Brain microvascular endothelial cell (primary cell): ENCODE results near the gene SUN2.

ENCODE experiments used
- DNase-seq: peaks from one replicate; pipeline ENCODE4 v3.0.0-alpha.2; 2020
- H3K27ac ChIP-seq: fragments of 250-450 bp; sonication (Bioruptor Pico); 2 replicates; pipeline ENCODE4 v1.5.1; 2020; ENCODE audit warnings: mild to moderate bottlenecking, moderate library complexity
- H3K27me3 ChIP-seq: fragments of 250-450 bp; sonication (Bioruptor Pico); replicated peaks from 2 replicates; pipeline ENCODE4 v1.5.1; 2020; ENCODE audit warnings: mild to moderate bottlenecking
- H3K36me3 ChIP-seq: fragments of 250-450 bp; sonication (Bioruptor Pico); replicated peaks from 2 replicates; pipeline ENCODE4 v1.5.1; 2020; ENCODE audit warnings: mild to moderate bottlenecking
- H3K4me3 ChIP-seq: 2 replicates; pipeline ENCODE4 v1.5.1; 2011; ENCODE audit warnings: low read depth, mild to moderate bottlenecking, control low read depth, low read length, moderate library complexity
- CTCF ChIP-seq: IDR thresholded peaks from 2 replicates; pipeline ENCODE4 v1.5.1; 2011; ENCODE audit warnings: low read depth, mild to moderate bottlenecking, moderate library complexity, low read length, control low read depth, inconsistent platforms; ENCODE audit errors: missing control alignments
- in situ Hi-C: cut with HindIII; loops from 2 replicates; pipeline ENCODE4 v1.10.0; 2017; ENCODE audit warnings: low sequenced_read_pairs, low pct_ligation_motif_present

Gene SUN2

GRCh38 chr22:38731703-38732161 lies 24.1 kb downstream of the SUN2 start:
- H3K36me3 ChIP-seq: peaks cover 74% of the 10 kb centered on the region
- TF ChIP-seq CTCF: no peak
- DNase-seq: no peak
- no peaks in the 10 kb centered on the region for H3K27me3 ChIP-seq
- no peak overlapping the region for H3K27ac ChIP-seq
- no peak overlapping the region for H3K4me3 ChIP-seq
- in situ Hi-C loops: no loop called here

DNA sequence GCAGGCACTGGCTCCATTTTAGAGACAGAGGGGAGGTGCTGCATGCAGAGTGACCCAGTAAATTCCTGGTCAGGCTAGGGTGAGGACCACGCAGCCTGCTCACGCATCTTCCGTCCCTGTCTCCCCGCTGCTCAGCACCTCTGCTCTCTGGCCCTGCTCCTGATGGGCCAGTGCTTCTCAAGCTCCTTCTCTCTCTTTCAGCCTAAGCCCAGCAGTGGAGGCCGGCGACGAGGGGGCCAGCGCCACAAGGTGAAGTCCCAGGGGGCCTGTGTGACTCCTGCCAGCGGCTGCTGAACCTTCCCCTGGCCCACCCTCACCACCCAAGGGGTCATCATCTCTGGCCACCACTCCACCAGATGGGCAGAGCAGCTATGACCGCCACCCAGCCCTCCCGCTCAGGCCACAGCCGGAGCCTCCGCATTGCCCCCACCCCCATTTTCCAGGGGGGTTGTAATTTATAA lies 25.4 kb downstream of the SUN2 start:
- Histone ChIP-seq H3K27ac (no peak overlapping the region), H3K27me3 (no peaks in the 10 kb centered on the region), H3K4me3 (no peak overlapping the region), H3K36me3 (peaks cover 81% of the 10 kb centered on the region)
- no peak for TF ChIP-seq CTCF
- no peak for DNase-seq
- in situ Hi-C loops: no loop called here

DNA sequence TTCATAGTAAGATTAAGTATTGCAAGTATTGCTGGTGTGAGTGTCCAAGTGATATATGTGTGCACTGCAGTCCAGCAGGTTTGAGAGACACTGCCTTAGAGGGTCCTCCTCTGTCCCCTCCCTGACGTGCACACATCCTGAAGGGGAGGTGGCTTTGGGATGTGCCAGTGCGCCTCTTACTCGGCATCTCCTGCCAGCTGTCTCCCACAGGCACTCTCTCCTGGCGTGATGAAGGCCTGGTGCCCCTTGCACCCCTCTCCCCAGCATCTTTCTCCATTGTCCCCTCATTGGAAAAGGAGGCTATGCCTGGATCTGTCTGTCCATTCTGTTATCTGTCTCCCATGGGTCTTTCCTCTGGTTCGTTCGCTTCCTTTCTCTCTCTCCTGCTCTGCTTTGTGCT lies 25.9 kb downstream of the SUN2 start:
- H3K4me3 ChIP-seq: no peak overlapping the region
- peaks cover 83% of the 10 kb centered on the region for H3K36me3 ChIP-seq
- DNase-seq: no peak
- no peak overlapping the region for H3K27ac ChIP-seq
- H3K27me3 ChIP-seq: no peaks in the 10 kb centered on the region
- in situ Hi-C loops: no loop called here
- no peak for TF ChIP-seq CTCF

- no peak for DNase-seq
- in situ Hi-C loops: no loop called here
- no peak for TF ChIP-seq CTCF
- no peak overlapping the region for H3K4me3 ChIP-seq
- peaks cover 88% of the 10 kb centered on the region for H3K36me3 ChIP-seq
- H3K27ac ChIP-seq: no peak overlapping the region
- no peaks in the 10 kb centered on the region for H3K27me3 ChIP-seq
Observed at GRCh38 chr22:38728871-38729796, 26.7 kb downstream of the SUN2 start.

- TF ChIP-seq CTCF: no peak
- H3K27me3 ChIP-seq: no peaks in the 10 kb centered on the region
- H3K36me3 ChIP-seq: peaks cover 89% of the 10 kb centered on the region
- in situ Hi-C loops: no loop called here
- H3K4me3 ChIP-seq: no peak overlapping the region
- DNase-seq: no peak
- H3K27ac ChIP-seq: no peak overlapping the region
Observed at GRCh38 chr22:38727530-38728451, 28.0 kb downstream of the SUN2 start.
